Fibroblast of the aortic adventitia (primary cell): ENCODE data around the gene UBE2Z. TPM values are rescaled to one million over a fixed set of nuclear protein-coding genes. Genes with fewer than 3 reads are reported as not detected.

Experiments
- DNase-seq: peaks from one replicate; pipeline ENCODE4 v3.0.0-alpha.2; 2010; ENCODE audit warnings: low read depth
- H3K4me3 ChIP-seq: 2 replicates; pipeline ENCODE4 v1.5.1; 2011; ENCODE audit warnings: low read depth, mild to moderate bottlenecking, control low read depth, low read length, moderate library complexity
- total RNA-seq: library from RNA; depleted of rRNA; stranded (reverse); fragments of >200 nt; gene quantifications from 2 replicates; pipeline ENCODE4 v1.2.3, GENCODE V29; 2012; ENCODE audit warnings: low replicate concordance
- TF ChIP-seq, protein P1 (sequence below): IDR thresholded peaks from 2 replicates; pipeline ENCODE4 v1.5.1; 2011; ENCODE audit warnings: mild to moderate bottlenecking, low read length, control low read depth, inconsistent platforms; ENCODE audit not compliant: insufficient read depth

The UBE2Z gene
- total RNA-seq, 1 donor, result 103 TPM

DNA sequence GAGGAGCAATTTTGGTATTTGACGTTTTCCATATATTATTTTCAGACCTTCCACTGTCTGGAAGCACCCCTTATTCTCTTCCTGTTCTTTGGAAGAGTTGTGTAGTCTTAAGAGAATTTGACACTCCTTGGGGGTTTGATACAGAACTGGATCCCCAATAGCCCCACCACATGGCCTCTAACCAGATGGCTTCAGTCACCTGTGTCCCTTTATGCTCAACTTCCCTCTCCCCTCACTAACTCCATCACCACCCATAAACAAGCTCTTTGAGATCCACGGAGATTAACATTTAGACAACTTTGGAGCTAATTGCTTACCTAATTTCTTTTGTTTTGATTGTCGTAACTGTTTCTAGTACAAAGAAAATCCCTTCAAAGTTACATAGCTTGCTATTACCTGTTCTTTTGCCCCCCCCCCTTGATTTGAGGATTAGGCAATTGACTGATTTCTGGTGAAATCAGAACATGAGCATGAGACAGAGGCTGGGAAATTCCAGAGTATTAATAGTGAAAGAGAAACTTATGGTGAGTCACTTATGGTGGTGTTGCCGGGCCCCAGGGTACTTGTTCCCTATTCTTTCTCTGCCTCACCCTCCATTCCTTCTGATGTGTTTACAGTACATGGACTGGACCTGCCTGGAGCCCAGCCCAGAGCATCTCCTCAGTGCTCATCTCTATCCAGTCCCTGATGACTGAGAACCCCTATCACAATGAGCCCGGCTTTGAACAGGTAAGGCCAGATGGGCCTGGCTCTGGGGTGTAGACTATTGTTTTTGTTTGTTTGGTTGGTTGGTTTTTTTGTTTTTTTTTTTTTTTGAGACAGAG lies 7.5 kb downstream of the UBE2Z start:
- TF ChIP-seq, protein P1, sequence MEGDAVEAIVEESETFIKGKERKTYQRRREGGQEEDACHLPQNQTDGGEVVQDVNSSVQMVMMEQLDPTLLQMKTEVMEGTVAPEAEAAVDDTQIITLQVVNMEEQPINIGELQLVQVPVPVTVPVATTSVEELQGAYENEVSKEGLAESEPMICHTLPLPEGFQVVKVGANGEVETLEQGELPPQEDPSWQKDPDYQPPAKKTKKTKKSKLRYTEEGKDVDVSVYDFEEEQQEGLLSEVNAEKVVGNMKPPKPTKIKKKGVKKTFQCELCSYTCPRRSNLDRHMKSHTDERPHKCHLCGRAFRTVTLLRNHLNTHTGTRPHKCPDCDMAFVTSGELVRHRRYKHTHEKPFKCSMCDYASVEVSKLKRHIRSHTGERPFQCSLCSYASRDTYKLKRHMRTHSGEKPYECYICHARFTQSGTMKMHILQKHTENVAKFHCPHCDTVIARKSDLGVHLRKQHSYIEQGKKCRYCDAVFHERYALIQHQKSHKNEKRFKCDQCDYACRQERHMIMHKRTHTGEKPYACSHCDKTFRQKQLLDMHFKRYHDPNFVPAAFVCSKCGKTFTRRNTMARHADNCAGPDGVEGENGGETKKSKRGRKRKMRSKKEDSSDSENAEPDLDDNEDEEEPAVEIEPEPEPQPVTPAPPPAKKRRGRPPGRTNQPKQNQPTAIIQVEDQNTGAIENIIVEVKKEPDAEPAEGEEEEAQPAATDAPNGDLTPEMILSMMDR, result no peak
- peak; percentile 84 for DNase-seq
- H3K4me3 ChIP-seq, result peak overlapping the region; percentile 40

DNA sequence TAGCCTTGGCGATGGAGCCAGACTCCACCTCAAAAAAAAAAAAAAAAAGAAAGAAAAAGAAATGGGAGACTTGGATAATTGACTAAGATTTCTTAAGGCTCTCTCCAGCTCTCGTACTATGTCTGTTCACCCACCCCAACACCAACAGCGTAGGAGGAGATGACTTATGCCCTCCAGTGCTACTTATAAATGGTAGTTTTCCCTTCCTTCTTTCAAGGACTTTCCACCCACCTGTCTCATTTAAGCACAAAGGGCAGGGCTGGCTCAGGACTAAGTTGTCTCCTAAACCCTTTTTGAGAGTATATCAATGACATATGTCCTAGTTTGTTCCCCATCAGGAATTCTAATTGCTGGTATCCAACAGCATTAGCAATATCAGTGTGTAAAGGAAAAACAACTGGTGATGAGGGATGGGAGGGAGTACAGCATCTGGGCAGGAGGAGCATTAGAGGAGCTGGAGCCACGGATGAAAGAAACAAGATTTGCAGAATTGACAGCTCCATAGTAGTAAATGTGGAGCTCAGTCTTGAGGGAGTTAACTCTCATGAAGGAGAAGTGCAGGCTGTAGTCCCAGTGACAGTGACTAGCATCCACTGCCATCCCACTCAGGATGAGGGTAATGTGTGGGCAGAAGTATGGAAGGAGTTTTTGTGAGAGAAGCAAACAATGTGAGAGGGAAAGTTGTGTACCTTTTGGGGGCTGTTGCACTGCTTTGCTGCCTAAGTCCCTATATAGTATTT lies 17.2 kb downstream of the UBE2Z start:
- DNase-seq, result no peak
- no peak overlapping the region for H3K4me3 ChIP-seq
- TF ChIP-seq, protein P1, result no peak

DNA sequence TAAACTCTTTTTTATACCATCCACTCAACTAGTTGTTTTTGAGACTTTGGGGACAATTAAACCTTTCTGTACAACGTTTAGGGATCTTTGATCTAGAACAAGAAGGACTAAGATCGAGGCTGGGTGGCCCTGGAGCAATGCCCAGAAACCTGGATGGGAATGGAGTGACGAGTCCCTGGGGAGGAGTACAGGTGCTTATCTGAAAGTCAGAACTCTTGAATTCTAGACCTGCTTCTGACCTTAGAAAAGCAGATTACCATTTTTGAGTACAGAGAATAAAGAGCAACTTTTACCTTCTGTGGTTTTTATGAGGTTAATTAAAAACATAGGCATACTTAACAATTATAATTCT lies 17.8 kb downstream of the UBE2Z start:
- no peak for DNase-seq
- TF ChIP-seq, protein P1, result no peak
- H3K4me3 ChIP-seq, result no peak overlapping the region

DNA sequence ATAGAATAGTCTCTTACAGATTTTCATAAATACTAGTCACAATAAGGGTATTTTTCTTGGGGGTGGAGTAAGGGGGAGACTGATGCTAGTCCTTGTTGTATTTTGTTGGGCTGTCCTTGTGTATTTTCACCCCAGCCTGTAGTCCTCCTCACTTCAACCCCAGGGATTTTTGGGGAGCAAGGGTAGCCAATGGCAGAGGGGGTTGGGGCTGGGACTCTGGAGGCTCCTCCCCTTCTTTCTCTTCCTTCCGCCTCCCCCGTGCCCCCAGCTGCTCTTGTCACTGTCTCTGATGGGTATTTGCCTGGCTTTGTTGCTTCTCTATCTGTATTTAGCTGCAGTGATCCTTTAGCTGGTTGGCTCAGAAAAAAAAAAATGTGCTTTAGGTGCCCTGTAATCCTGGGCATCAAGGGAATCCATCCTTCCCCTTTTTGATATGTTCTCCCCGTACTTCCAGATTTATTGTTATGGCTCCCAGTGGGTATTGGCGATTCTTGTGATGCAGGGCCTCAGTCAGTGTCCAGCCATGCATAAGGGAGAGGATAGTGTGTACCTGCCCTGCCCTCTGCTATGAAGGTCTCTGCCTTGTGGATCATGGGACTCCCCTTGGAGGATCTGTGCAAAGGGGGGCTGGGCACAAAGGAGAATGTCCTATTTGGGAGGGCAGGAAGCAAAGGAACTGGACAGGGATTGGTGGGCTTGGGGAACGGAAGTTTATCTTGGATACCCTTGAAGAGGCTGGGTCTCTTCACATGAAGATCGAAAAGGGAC lies 20.0 kb downstream of the UBE2Z start:
- TF ChIP-seq, protein P1, result no peak
- DNase-seq, result no peak

DNA sequence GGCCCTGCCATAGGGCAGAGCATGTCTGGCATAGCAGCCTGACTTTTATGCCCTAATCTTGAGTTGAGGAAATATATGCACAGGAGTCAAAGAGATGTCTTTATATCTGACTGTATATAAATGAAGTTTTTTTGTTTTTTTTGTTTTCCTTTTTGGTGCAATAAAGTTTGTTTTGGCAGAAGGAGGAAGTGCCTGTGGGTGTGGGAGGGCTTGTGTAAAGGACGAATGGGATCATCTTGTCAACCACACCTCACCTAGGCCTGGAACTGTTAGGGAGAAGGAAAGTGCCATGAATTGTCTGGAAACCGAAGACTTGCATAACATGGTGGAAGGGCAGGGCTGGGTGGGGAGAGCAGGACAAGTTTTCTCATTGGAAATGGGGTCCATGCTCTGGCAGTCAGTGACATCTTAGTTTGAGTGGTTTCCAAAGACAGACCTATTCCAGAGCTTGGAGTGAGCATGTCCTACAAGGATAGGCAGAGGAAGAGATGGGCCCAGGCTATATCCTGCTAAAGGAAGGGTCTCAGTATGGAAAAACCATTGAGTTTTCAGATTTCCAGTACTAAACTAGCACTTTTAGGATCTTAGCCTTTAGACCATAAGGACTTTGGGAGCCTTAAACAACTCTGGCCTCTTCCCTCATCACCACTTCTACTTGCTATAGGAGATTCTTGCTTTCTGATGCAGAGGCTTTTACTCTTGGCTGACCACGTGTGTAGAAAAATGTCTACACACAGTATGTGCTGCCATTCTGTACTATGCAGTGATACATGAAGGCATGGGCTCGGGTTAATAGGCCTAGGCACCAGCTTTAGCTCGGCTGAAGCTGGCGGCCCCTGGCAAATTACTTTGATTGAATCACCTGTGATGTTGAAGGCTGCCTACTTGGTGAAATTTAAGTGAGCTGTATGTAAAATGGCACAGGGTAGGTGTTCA lies 20.9 kb downstream of the UBE2Z start:
- TF ChIP-seq, protein P1, result no peak
- DNase-seq, result no peak

More for the DNA sequence above, 20.0 kb downstream of the UBE2Z start:
- no peak overlapping the region for H3K4me3 ChIP-seq

DNA sequence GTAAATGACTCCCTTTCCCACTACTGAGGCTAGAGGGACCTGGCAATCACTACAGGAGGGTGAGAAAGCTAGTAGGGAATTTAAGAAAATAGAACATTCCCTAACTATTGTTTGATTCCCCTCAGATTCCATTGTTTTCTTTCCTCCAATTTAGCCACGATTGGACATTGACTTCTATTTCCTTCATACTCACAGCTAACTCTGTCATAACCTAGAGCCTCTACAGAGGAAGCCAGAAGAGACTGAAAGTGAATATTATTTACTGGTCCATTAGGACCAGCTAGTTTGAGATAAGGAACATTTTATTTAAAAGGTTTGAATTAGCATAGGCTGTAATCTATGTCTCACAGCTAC lies 21.6 kb downstream of the UBE2Z start:
- TF ChIP-seq, protein P1, result no peak
- no peak overlapping the region for H3K4me3 ChIP-seq
- DNase-seq, result no peak

More for the DNA sequence above, 20.9 kb downstream of the UBE2Z start:
- H3K4me3 ChIP-seq, result no peak overlapping the region
